ENCODE results near the gene SLC28A1.

GRCh38 chr15:84983711-84984110 is 99.2 kb downstream of the SLC28A1 start:
- TF ChIP-seq CTCF (IDR thresholded peaks at IDR 0.05; ENCODE audit: borderline replicate concordance, extremely low read depth, low read length, poor library complexity, severe bottlenecking) (no peak), EZH2 (IDR thresholded peaks at IDR 0.05; ENCODE audit: borderline replicate concordance, low read depth, low read length, severe bottlenecking) (no peak)

All from DND-41 (cell line).